Peyer's patch (tissue), 4 donors: ENCODE measurements around the gene RESF1.

ENCODE experiments used
- POLR2A ChIP-seq, 2 donors: fragments of 450-650 bp; IDR thresholded peaks; one replicate each; pipeline ENCODE4 v1.5.1; 2017; ENCODE audit warnings: antibody characterized with exemption in 2 of 2, mild to moderate bottlenecking in 2 of 2, moderate library complexity in 2 of 2
- TF ChIP-seq, protein P1 (sequence below), 6 experiments: fragments of 450-650 bp in 4 of 6; fragments of 200-600 bp in 2 of 6; sonication (generic) in 1 of 6; IDR thresholded peaks; one replicate each; pipeline ENCODE4 v1.5.1; 2017 to 2019; ENCODE audit warnings: antibody characterized with exemption in 6 of 6, mild to moderate bottlenecking in 3 of 6, moderate library complexity in 1 of 6

DNA sequence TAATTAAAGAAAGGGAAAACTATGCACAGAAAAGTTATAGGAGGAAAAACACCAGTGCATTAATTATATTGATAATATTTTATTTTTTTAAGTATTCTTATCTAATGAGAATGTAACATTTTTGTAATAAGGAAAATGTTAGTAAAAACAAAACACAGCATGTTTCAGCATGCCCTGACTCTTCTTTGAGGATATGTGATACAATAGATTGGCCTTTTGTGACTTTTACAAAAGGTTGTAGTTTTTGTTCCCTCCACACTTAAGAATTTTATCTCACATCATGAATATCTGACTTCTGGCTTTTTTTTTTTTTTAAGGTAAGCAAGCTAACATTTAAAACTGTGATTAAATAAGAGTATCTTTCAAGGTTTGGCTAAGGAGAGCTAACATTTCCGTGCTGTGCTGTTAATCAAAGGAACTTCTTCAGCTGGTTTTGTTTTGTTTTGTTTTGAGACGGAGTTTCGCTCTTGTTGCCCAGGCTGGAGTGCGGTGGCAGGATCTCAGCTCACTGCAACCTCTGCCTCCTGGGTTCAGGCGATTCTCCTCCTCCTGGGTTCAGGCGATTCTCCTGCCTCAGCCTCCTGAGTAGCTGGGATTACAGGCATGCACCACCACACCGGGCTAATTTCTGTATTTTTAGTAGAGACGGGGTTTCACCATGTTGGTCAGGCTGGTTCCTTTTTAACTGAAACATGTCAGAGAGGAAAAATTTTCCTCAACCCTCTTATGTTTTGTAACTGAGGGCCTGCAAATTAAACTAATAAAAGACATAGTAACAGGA, 30.8 kb upstream of the RESF1 start:
- TF ChIP-seq, protein P1, sequence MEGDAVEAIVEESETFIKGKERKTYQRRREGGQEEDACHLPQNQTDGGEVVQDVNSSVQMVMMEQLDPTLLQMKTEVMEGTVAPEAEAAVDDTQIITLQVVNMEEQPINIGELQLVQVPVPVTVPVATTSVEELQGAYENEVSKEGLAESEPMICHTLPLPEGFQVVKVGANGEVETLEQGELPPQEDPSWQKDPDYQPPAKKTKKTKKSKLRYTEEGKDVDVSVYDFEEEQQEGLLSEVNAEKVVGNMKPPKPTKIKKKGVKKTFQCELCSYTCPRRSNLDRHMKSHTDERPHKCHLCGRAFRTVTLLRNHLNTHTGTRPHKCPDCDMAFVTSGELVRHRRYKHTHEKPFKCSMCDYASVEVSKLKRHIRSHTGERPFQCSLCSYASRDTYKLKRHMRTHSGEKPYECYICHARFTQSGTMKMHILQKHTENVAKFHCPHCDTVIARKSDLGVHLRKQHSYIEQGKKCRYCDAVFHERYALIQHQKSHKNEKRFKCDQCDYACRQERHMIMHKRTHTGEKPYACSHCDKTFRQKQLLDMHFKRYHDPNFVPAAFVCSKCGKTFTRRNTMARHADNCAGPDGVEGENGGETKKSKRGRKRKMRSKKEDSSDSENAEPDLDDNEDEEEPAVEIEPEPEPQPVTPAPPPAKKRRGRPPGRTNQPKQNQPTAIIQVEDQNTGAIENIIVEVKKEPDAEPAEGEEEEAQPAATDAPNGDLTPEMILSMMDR (IDR thresholded peaks at IDR 0.05), result no peak
- no peak for TF ChIP-seq POLR2A (IDR thresholded peaks at IDR 0.05)
